ENCODE measurements around the gene PDZRN4. TPM values are rescaled to one million over a fixed set of nuclear protein-coding genes. Genes with fewer than 3 reads are reported as not detected.
"Not testable (repeated sequence)": the region's sequence is repeated elsewhere in the genome, so short reads cannot be mapped to it uniquely, and the experiment has no call there.

Gene PDZRN4
- total RNA-seq, 4 donors from 2014 or later, result 1.1 to 14.0 (median 4.5) TPM

- Histone ChIP-seq H3K9me3 (no peaks in the 10 kb centered on the region), H3K4me1 (no peaks in the 10 kb centered on the region), H3K4me3 (no peak overlapping the region), H3K36me3 (no peaks in the 10 kb centered on the region), H3K27ac (no peak overlapping the region), H3K27me3 (no peaks in the 10 kb centered on the region)
- no peak for DNase-seq
- TF ChIP-seq CTCF (IDR thresholded peaks at IDR 0.05) (no peak), POLR2A (IDR thresholded peaks at IDR 0.05) (no peak)
Measured at GRCh38 chr12:41302979-41303403, 114.9 kb downstream of the PDZRN4 start.

GRCh38 chr12:41304526-41304925, 116.4 kb downstream of the PDZRN4 start:
- H3K27me3 ChIP-seq, result no peaks in the 10 kb centered on the region
- H3K27ac ChIP-seq, result no peak overlapping the region
- no peaks in the 10 kb centered on the region for H3K4me1 ChIP-seq
- H3K9me3 ChIP-seq, result no peaks in the 10 kb centered on the region
- H3K36me3 ChIP-seq, result no peaks in the 10 kb centered on the region
- no peak for TF ChIP-seq CTCF (IDR thresholded peaks at IDR 0.05)
- TF ChIP-seq POLR2A (IDR thresholded peaks at IDR 0.05), result no peak
- H3K4me3 ChIP-seq, result no peak overlapping the region
- no peak for DNase-seq

GRCh38 chr12:41310367-41310766, 122.2 kb downstream of the PDZRN4 start:
- no peaks in the 10 kb centered on the region for H3K4me1 ChIP-seq
- H3K4me3 ChIP-seq, result no peak overlapping the region
- no peaks in the 10 kb centered on the region for H3K36me3 ChIP-seq
- DNase-seq, result no peak
- H3K9me3 ChIP-seq, result no peaks in the 10 kb centered on the region
- TF ChIP-seq POLR2A (IDR thresholded peaks at IDR 0.05) (no peak), CTCF (IDR thresholded peaks at IDR 0.05) (no peak)
- no peaks in the 10 kb centered on the region for H3K27me3 ChIP-seq
- H3K27ac ChIP-seq, result no peak overlapping the region

GRCh38 chr12:41311883-41312282, 123.8 kb downstream of the PDZRN4 start:
- DNase-seq, result no peak
- no peak overlapping the region for H3K4me3 ChIP-seq

DNA sequence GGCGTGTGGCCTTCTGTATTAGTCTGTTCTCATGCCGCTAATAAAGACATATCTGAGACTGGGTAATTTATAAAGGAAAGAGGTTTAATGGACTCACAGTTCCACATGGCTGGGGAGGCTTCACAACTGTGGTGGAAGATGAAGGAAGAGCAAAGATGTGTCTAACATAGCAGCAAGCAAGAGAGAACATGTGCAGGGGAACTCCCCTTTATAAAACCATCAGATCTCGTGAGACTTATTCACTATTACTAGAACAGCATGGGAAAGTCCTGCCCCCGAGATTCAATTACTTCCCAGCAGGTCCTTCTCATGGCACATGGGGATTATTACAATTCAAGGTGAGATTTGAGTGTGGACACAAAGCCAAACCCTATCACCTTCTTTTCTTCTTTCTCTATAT, 124.3 kb downstream of the PDZRN4 start:
- H3K4me3 ChIP-seq, DNase-seq, H3K27me3 ChIP-seq, H3K4me1 ChIP-seq, H3K36me3 ChIP-seq, H3K9me3 ChIP-seq, H3K27ac ChIP-seq: not testable (repeated sequence)

More at GRCh38 chr12:41311883-41312282, 123.8 kb downstream of the PDZRN4 start:
- Histone ChIP-seq H3K27me3 (no peaks in the 10 kb centered on the region), H3K9me3 (no peaks in the 10 kb centered on the region), H3K36me3 (no peaks in the 10 kb centered on the region), H3K4me1 (no peaks in the 10 kb centered on the region), H3K27ac (no peak overlapping the region)
- no peak for TF ChIP-seq CTCF (IDR thresholded peaks at IDR 0.05)
- no peak for TF ChIP-seq POLR2A (IDR thresholded peaks at IDR 0.05)

DNA sequence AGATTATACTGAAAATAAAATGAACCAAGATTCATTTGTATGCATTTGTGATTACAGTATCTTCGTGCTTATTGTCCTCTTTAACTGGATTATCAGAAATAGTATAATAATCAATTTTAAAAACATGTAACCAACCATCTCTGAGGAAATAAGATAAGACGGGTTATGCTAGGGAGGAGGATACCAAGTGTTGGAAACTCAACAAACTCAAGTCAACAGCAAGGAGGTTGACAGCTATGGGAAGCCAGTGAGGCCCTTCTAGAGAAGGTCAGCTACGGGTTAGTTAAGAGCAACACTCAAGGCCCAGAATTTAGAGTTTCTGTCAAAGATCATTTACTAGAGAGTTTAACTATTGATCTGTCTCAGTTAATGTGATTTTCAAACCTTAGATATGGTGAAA, 137.2 kb downstream of the PDZRN4 start:
- H3K27me3 ChIP-seq, result no peaks in the 10 kb centered on the region
- no peak overlapping the region for H3K4me3 ChIP-seq
- no peak for DNase-seq
- no peaks in the 10 kb centered on the region for H3K9me3 ChIP-seq
- TF ChIP-seq POLR2A (IDR thresholded peaks at IDR 0.05) (no peak), CTCF (IDR thresholded peaks at IDR 0.05) (no peak)
- no peaks in the 10 kb centered on the region for H3K4me1 ChIP-seq
- H3K36me3 ChIP-seq, result no peaks in the 10 kb centered on the region
- no peak overlapping the region for H3K27ac ChIP-seq

All from Peyer's patch (tissue), 4 donors.